MM.1S (cell line): ENCODE measurements around the gene SLC9A3.

ENCODE experiments used
- CTCF ChIP-seq: fragments of 300-600 bp; sonication (generic); IDR thresholded peaks from 2 replicates; pipeline ENCODE4 v1.5.1; 2016; ENCODE audit warnings: antibody characterized with exemption, low read length, mixed read lengths
- EZH2 ChIP-seq: fragments of 300-600 bp; sonication (generic); optimal IDR thresholded peaks from 2 replicates; pipeline ENCODE3; 2017; ENCODE audit warnings: low read depth, mild to moderate bottlenecking, antibody characterized with exemption, low read length, mixed read lengths
- EZH2phosphoT487 ChIP-seq: fragments of 300-600 bp; sonication (generic); IDR thresholded peaks from 2 replicates; pipeline ENCODE4 v1.6.1; 2018; ENCODE audit warnings: antibody characterized with exemption, low read length

GRCh38 chr5:497871-498509 is 26.3 kb downstream of the SLC9A3 start:
- TF ChIP-seq CTCF (no peak), EZH2 (no peak), EZH2phosphoT487 (no peak)
